Breast epithelium (tissue), 4 donors: ENCODE measurements around the gene COL5A1. TPM values are rescaled to one million over a fixed set of nuclear protein-coding genes. Genes with fewer than 3 reads are reported as not detected.

ENCODE experiments used
- DNase-seq, 2 donors: peaks; one replicate each; pipeline ENCODE4 v3.0.0-alpha.2; 2019; ENCODE audit warnings: low spot score in 2 of 2
- H3K27ac ChIP-seq, 2 donors: fragments of 200-600 bp; sonication (generic) in 1 of 2; one replicate each; pipeline ENCODE4 v1.5.1; 2016 to 2019; ENCODE audit warnings: mild to moderate bottlenecking in 1 of 2
- H3K27me3 ChIP-seq, 2 donors: fragments of 200-600 bp; sonication (generic) in 1 of 2; one replicate each; pipeline versions ENCODE4 v1.5.1 to v1.6.0; 2017 to 2019; ENCODE audit warnings: control low read depth in 1 of 2, mild to moderate bottlenecking in 1 of 2
- H3K36me3 ChIP-seq: fragments of 200-600 bp; one replicate; pipeline ENCODE4 v1.5.1; 2019
- H3K4me1 ChIP-seq, 2 donors: fragments of 200-600 bp; sonication (generic); one replicate each; pipeline ENCODE4 v1.5.1; 2016 to 2019; ENCODE audit warnings: control low read depth in 1 of 2
- H3K4me3 ChIP-seq, 3 donors: fragments of 200-600 bp; sonication (generic); 1 replicate in 2 of 3; 2 replicates in 1 of 3; pipeline ENCODE4 v1.5.1; 2016 to 2019; ENCODE audit warnings: mild to moderate bottlenecking in 3 of 3, moderate library complexity in 2 of 3
- H3K9me3 ChIP-seq, 2 donors: fragments of 200-600 bp; sonication (generic) in 1 of 2; one replicate each; pipeline ENCODE4 v1.5.1; 2016 to 2019; ENCODE audit warnings: control low read depth in 1 of 2
- POLR2A ChIP-seq: fragments of 450-650 bp; IDR thresholded peaks from one replicate; pipeline ENCODE4 v1.6.1; 2016; ENCODE audit warnings: antibody characterized with exemption, mild to moderate bottlenecking, moderate library complexity
- POLR2AphosphoS5 ChIP-seq, 3 donors: sonication (generic); formaldehyde crosslinking; IDR thresholded peaks; one replicate each; pipeline ENCODE4 v1.6.1; 2017; ENCODE audit warnings: antibody characterized with exemption in 3 of 3
- intact Hi-C: fragments of 100-400 bp; cut with DNase I; formaldehyde crosslinking; loops from one replicate; pipeline ENCODE4 v1.15.1; 2023; ENCODE audit warnings: low total_unique reads
- total RNA-seq, 3 donors: library from RNA; depleted of rRNA; stranded (reverse); fragments of >200 nt; gene quantifications; one replicate each; pipeline ENCODE4 v1.1.0, GENCODE V29; 2016
- TF ChIP-seq, protein P1 (sequence below), 3 donors: fragments of 450-650 bp; IDR thresholded peaks; one replicate each; pipeline ENCODE4 v1.5.1; 2016 to 2017; ENCODE audit warnings: antibody characterized with exemption in 3 of 3, mild to moderate bottlenecking in 3 of 3, moderate library complexity in 3 of 3

COL5A1 gene
- total RNA-seq, 3 donors from 2014 or later: 12.1 to 17.0 (median 15.4) TPM

DNA sequence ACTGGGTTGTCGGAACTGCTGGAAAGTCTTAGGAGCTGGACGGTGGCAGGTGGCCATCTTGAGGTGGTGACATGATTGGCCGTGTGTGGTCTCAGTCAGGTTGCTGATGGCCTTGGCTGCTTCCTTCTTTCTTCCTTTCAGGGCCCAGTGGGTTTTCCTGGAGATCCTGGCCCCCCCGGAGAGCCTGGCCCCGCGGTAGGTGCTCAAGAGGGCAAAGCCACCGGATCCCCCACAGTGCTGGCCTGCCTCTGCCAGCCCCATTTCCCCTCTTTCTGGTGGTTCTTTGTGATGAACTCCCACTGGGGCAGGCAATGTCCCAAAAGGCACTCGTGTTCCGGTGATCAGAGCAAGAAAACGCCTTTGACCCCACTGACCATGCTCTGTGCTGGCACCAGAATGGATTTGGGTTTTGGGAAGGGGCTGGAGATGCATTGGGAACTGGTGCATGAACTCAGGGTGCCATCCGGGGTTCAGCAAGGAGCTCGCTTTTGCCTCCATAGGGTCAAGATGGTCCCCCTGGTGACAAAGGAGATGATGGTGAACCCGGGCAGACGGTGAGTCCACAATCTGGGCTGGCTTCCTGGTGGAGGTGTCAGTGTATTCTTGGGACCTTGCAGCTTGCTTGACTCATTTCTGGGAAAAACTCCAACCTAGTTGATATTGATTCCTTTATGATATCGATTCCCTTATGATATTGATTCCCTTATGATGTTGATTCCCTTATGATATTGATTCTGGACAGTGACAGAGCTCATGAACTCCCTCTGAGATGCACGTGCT, 174.0 kb downstream of the COL5A1 start:
- Histone ChIP-seq H3K36me3 (no peaks in the 10 kb centered on the region), H3K4me3 (no peak overlapping the region), H3K4me1 (no peaks in the 10 kb centered on the region), H3K9me3 (no peaks in the 10 kb centered on the region), H3K27me3 (no peaks in the 10 kb centered on the region), H3K27ac (no peak overlapping the region)
- DNase-seq: no peak
- intact Hi-C loops: loop anchor here (10.0 kb wide), 1 partner anchor 1839 kb away; no protein-coding TSS in a partner anchor
- no peak for TF ChIP-seq POLR2AphosphoS5 (IDR thresholded peaks at IDR 0.05)
- TF ChIP-seq, protein P1, sequence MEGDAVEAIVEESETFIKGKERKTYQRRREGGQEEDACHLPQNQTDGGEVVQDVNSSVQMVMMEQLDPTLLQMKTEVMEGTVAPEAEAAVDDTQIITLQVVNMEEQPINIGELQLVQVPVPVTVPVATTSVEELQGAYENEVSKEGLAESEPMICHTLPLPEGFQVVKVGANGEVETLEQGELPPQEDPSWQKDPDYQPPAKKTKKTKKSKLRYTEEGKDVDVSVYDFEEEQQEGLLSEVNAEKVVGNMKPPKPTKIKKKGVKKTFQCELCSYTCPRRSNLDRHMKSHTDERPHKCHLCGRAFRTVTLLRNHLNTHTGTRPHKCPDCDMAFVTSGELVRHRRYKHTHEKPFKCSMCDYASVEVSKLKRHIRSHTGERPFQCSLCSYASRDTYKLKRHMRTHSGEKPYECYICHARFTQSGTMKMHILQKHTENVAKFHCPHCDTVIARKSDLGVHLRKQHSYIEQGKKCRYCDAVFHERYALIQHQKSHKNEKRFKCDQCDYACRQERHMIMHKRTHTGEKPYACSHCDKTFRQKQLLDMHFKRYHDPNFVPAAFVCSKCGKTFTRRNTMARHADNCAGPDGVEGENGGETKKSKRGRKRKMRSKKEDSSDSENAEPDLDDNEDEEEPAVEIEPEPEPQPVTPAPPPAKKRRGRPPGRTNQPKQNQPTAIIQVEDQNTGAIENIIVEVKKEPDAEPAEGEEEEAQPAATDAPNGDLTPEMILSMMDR (IDR thresholded peaks at IDR 0.05): no peak
- TF ChIP-seq POLR2A: no peak

DNA sequence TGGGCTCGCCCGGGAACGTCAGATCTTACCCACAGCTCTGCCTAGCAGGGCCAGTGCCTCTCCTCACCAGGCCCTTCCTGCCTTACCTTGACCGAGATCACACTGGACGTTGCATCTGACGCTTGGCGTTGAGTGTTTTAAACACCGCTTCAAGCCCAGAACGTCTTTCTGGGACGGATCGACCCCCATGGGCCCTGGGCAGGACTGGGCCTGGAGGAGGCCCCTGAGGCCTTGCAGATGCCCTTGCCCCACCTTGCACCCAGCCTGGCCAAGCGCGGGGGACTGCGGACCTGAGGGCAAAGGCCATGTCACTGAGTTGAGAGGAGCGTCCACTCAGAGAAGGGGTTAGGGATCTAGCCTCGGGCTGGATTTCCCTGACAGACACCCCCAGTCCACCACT, 174.7 kb downstream of the COL5A1 start:
- Histone ChIP-seq H3K27me3 (no peaks in the 10 kb centered on the region), H3K4me3 (no peak overlapping the region), H3K9me3 (no peaks in the 10 kb centered on the region), H3K4me1 (no peaks in the 10 kb centered on the region), H3K27ac (no peak overlapping the region), H3K36me3 (no peaks in the 10 kb centered on the region)
- no peak for DNase-seq
- intact Hi-C loops: loop anchor here (10.0 kb wide), 1 partner anchor 1839 kb away; no protein-coding TSS in a partner anchor
- TF ChIP-seq POLR2AphosphoS5 (IDR thresholded peaks at IDR 0.05): no peak
- TF ChIP-seq, protein P1 (IDR thresholded peaks at IDR 0.05): no peak
- TF ChIP-seq POLR2A: no peak

DNA sequence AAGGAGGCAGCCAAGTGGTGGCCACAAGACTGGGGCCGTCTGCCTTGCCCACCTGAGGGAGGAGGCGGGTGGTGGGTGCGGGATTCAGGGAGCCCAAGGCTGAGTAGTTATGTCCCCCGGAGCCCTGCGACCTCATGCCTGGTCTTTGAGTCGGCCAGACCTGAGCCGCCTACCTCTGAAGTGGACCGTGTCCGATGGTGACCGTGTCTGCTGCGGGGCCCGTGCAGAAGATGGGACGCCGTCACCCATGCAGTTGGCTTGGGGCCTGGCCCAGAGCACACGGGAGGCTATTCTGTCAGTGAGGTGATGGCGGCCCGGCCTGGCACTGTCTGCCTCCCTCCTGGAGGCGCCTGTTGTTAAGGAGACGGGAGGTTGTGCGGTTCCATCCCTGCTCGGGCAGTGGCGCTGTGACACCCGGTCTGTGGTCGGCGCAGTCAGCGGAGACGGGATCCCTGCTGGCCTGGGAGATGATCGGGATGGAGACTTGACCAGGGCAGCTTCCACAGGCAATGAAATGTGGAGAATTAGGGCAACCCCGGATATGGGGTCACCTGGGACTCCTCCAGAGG, 176.5 kb downstream of the COL5A1 start:
- Histone ChIP-seq H3K27ac (no peak overlapping the region), H3K36me3 (no peaks in the 10 kb centered on the region), H3K9me3 (no peaks in the 10 kb centered on the region), H3K27me3 (no peaks in the 10 kb centered on the region), H3K4me1 (no peaks in the 10 kb centered on the region), H3K4me3 (no peak overlapping the region)
- intact Hi-C loops: loop anchor here (10.0 kb wide), 1 partner anchor 1837 kb away; no protein-coding TSS in a partner anchor
- TF ChIP-seq POLR2AphosphoS5 (IDR thresholded peaks at IDR 0.05) (no peak), POLR2A (no peak)
- TF ChIP-seq, protein P1 (IDR thresholded peaks at IDR 0.05): no peak
- DNase-seq: no peak

DNA sequence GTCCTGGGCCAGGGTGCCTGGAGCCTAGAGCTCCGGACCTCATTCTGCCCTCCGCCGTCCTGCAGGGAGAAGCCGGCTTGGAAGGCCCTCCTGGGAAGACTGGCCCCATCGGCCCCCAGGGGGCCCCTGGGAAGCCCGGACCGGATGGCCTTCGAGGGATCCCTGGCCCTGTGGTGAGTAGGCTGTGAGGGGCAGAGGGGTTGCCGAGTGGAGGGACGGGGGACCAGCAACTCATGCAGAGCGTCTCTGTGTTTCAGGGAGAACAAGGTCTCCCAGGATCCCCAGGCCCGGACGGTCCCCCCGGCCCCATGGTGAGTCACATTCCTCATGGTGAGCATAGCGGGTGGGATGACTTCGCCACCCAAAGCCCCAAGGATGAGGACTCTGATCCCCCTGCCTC, 177.0 kb downstream of the COL5A1 start:
- no peak for TF ChIP-seq POLR2AphosphoS5 (IDR thresholded peaks at IDR 0.05)
- TF ChIP-seq, protein P1 (IDR thresholded peaks at IDR 0.05): no peak
- TF ChIP-seq POLR2A: no peak
- no peak overlapping the region for H3K4me3 ChIP-seq
- no peaks in the 10 kb centered on the region for H3K27me3 ChIP-seq
- no peak for DNase-seq
- no peak overlapping the region for H3K27ac ChIP-seq
- H3K36me3 ChIP-seq: no peaks in the 10 kb centered on the region
- H3K9me3 ChIP-seq: no peaks in the 10 kb centered on the region
- intact Hi-C loops: loop anchor here (10.0 kb wide), 1 partner anchor 1836 kb away; no protein-coding TSS in a partner anchor
- no peaks in the 10 kb centered on the region for H3K4me1 ChIP-seq

DNA sequence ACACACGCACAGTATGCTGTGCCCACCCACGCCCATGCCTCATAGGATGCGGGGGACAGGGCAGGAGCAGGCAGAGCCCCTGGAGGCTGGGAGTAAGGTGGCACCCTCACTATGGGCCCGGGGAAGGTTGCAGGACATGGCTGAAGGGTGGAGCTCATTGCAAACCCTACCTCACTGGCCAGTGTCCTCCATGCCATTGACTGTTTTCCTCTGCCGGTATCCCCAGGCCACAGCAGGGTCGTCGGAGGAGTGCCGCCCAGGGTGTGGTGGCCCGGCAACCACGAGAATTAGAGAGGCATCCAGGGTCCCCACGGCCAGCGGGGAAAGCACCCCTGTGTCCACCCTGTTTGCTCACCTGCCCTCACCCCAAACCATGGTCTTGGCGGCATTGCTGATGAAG, 179.3 kb downstream of the COL5A1 start:
- H3K27me3 ChIP-seq: no peaks in the 10 kb centered on the region
- DNase-seq: no peak
- no peaks in the 10 kb centered on the region for H3K4me1 ChIP-seq
- no peaks in the 10 kb centered on the region for H3K36me3 ChIP-seq
- no peaks in the 10 kb centered on the region for H3K9me3 ChIP-seq
- H3K27ac ChIP-seq: no peak overlapping the region
- TF ChIP-seq POLR2A: no peak
- TF ChIP-seq, protein P1 (IDR thresholded peaks at IDR 0.05): no peak
- no peak for TF ChIP-seq POLR2AphosphoS5 (IDR thresholded peaks at IDR 0.05)
- intact Hi-C loops: no loop called here
- H3K4me3 ChIP-seq: no peak overlapping the region
